ENCODE results near the gene COPZ2. TPM values are rescaled to one million over a fixed set of nuclear protein-coding genes. Genes with fewer than 3 reads are reported as not detected.

COPZ2 gene
- total RNA-seq, 4 donors from 2014 or later: 9.7 to 17.2 (median 12.5) TPM

- 12% methylated on average over 4 of the region's 18 CpGs for WGBS
- H3K27me3 ChIP-seq: no peaks in the 10 kb centered on the region
- peaks cover 64% of the 10 kb centered on the region for H3K4me1 ChIP-seq
- no peaks in the 10 kb centered on the region for H3K9me3 ChIP-seq
- no peaks in the 10 kb centered on the region for H3K36me3 ChIP-seq
- DNase-seq (ENCODE audit: low spot score in 2 of 2): peak; percentile 88 to 94
- TF ChIP-seq EP300 (IDR thresholded peaks at IDR 0.05): no peak
- TF ChIP-seq POLR2AphosphoS5 (IDR thresholded peaks at IDR 0.05): peak in 1 of 3 donors; percentile 64
- no peak for TF ChIP-seq POLR2A (IDR thresholded peaks at IDR 0.05)
- TF ChIP-seq CTCF (IDR thresholded peaks at IDR 0.05): peak; percentile 82 to 86
- peak overlapping the region; percentile 80 for H3K27ac ChIP-seq
- peak overlapping the region; percentile 51 for H3K4me3 ChIP-seq
These were observed 10.9 kb downstream of the COPZ2 start for GRCh38 chr17:48026502-48027321.

- H3K9me3 ChIP-seq: no peaks in the 10 kb centered on the region
- 9% methylated on average over 8 of the region's 8 CpGs for WGBS
- peak overlapping the region; percentile 80 for H3K27ac ChIP-seq
- H3K36me3 ChIP-seq: no peaks in the 10 kb centered on the region
- TF ChIP-seq EP300 (IDR thresholded peaks at IDR 0.05) (no peak), CTCF (IDR thresholded peaks at IDR 0.05) (no peak), POLR2AphosphoS5 (IDR thresholded peaks at IDR 0.05) (no peak), POLR2A (IDR thresholded peaks at IDR 0.05) (no peak)
- no peak for DNase-seq (ENCODE audit: low spot score in 2 of 2)
- H3K4me1 ChIP-seq: peaks cover 63% of the 10 kb centered on the region
- H3K27me3 ChIP-seq: no peaks in the 10 kb centered on the region
- peak overlapping the region; percentile 51 for H3K4me3 ChIP-seq
These were observed 11.6 kb downstream of the COPZ2 start for GRCh38 chr17:48025904-48026501.

GRCh38 chr17:48025040-48025903 is 12.3 kb downstream of the COPZ2 start:
- peak; percentile 99 for DNase-seq (ENCODE audit: low spot score in 2 of 2)
- Histone ChIP-seq H3K9me3 (no peaks in the 10 kb centered on the region), H3K4me1 (peaks cover 55% of the 10 kb centered on the region), H3K27me3 (no peaks in the 10 kb centered on the region), H3K27ac (peak overlapping the region; percentile 80), H3K4me3 (peak overlapping the region; percentile 51), H3K36me3 (no peaks in the 10 kb centered on the region)
- WGBS: under 1% methylated on average over 46 of the region's 56 CpGs
- TF ChIP-seq EP300 (IDR thresholded peaks at IDR 0.05) (no peak), POLR2AphosphoS5 (IDR thresholded peaks at IDR 0.05) (peak in 1 of 3 donors; percentile 14), CTCF (IDR thresholded peaks at IDR 0.05) (peak; percentile 82 to 91), POLR2A (IDR thresholded peaks at IDR 0.05) (no peak)

GRCh38 chr17:48024149-48025039 is 13.2 kb downstream of the COPZ2 start:
- no peaks in the 10 kb centered on the region for H3K9me3 ChIP-seq
- DNase-seq (ENCODE audit: low spot score in 2 of 2): peak; percentile 75 to 84
- peak overlapping the region; percentile 55 for H3K27ac ChIP-seq
- no peaks in the 10 kb centered on the region for H3K27me3 ChIP-seq
- TF ChIP-seq POLR2AphosphoS5 (IDR thresholded peaks at IDR 0.05) (no peak), EP300 (IDR thresholded peaks at IDR 0.05) (no peak), POLR2A (IDR thresholded peaks at IDR 0.05) (no peak), CTCF (IDR thresholded peaks at IDR 0.05) (no peak)
- no peaks in the 10 kb centered on the region for H3K36me3 ChIP-seq
- peak overlapping the region; percentile 51 for H3K4me3 ChIP-seq
- WGBS: under 1% methylated on average over 40 of the region's 54 CpGs
- peaks cover 53% of the 10 kb centered on the region for H3K4me1 ChIP-seq

Measured in suprapubic skin (tissue), 4 donors.